HG03460 (cell line): ENCODE results near the gene BZW1.

Experiments
- ATAC-seq: cut with Tn5 transposase; IDR thresholded peaks from one replicate; pipeline ENCODE4 v1.9.1; 2021; ENCODE audit not compliant: unreplicated experiment

The BZW1 gene

DNA sequence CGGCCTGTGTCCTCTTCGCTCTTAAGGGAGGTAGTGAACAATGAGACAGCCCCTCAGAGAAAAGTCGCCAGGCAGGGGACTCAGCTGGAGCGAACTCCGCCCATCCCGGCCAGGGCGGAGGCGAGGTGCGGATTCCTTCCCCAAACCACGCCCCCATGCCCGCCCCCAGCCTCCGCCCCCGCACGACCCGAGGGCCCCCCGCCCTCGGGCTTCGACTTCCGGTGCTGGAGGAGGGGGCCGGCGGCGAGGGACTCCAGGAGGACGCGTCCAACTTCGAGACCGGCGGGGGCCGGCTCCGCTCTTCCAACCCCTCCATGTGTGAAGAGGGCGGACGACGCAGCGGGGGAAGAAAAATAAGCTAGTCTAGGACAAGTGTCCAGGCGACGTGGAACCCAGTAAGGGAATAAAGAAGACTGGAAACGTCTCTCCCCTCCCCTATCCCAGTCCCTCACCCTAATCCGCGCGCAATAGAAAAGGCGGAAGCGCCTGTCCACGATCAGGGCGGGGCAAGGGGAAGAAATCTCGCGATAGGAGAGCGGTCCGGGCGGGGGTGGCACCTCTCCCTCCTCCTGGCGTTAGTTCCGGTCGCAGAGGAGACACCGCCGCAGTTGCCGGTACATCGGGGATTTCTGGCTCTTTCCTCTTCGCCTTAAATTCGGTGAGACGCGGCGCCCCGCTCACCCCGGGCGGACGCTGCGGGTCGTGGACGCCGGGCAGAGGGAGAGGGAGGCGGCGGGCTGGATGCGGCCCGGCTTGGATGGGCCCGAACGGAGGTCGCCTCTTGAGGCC lies at the start of gene BZW1:
BZW1 (plus strand) TSS at position 578 of the 789 bp plus-strand sequence. CDS start 1,308 bp downstream, outside the sequence.
- peak; percentile 75 for ATAC-seq

DNA sequence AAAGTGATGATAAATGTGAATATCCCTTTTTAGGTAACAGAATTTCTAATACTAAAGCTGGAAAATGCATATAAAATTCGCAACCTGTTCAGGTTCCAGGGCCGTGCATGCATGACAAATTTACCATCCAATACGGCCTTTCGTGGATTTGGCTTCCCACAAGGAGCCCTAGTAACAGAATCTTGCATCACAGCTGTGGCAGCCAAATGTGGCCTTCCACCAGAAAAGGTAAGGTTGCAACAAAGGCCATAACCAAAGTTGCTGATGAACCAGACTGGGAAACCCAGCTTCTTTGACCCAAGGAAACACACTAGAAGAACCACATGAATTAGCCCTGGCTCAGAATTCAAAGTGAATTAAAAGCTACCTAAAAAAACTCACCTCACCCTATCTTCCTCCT lies 49.6 kb upstream of the BZW1 start:
- ATAC-seq = no peak

DNA sequence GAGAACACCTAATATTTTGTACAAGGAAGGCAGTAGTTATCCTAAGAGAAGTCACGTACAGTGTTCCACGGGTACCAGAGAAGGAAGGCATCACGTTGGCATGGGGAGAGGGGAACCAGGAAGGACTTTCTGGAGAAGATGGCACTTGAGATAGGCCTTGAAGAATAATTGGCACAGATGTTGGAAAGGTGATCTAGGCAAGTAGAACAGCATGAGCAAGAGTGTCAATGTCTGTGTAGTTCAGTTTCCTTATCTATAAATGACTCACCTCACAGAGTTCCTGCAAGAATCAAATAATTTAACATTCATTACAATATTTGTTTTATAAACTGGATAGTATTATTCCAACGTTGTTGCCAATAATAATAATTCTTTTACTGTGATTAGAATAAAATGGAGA lies 48.3 kb upstream of the BZW1 start:
- ATAC-seq = no peak

DNA sequence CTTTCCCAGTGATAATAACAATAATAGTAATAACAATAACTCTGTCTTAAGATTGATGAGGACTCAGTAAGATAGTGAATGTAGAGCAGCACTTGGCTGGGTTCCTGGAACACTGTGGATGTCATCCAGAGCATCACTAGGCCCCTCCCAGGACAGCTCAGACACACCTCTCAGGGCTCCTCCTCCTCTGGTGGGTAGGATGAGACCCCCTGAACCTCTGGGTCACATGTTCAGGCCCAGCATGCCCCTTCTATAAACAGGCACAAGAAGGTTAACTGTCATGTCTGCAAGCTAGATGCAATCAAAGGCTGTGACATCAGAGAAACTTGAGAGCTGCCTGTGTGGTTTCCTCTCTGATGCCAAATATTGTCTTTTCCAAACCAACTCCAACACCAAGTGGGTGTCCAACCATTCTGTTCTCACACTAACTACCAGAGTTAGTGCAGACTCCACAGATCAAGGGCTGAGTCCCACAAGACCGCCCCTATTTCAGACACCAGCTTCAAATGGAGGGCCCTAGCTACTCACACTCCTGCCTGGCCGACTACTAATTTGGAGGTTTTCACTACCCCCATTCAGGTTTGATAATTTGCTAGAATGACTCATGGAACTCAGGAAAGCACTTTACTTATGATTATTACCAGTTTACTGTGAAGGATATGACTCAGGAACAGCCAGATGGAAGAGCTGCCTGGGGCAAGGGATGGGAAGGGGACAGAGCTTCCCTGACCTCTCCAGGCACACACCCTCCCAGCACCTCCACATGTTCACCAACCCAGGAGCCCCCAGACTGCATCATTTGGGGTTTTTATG lies 46.4 kb upstream of the BZW1 start:
- no peak for ATAC-seq

DNA sequence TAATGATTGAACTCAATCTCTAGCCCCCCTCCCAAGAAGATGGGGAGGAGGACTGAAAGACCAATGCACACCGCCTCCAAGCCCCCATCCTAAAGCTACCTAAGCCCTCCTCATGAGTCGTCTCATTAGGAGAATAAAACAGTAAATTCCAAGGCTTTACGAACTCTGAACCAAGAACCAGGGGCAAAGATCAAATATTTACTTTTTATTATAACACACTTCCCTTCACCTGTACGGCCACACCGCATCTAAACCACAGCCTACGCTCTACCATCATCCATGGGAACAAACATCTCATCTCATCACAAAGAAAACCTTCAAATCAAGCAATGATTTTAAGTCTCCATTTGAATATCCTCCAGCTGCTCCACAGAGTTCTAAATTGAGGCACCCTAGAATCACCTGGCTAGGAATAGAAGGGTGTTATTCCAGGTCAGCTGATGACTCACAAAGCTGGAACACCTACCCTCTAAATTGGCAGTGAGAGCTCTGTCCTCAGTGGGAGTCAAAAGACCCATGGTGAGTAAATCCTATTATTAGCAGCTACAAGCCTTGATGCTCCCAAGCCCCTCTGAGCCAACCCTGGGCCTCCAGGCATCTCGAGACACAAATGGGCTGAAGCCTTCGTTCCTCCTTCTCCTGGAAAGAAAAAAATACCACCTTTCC lies 45.6 kb upstream of the BZW1 start:
- ATAC-seq = no peak

DNA sequence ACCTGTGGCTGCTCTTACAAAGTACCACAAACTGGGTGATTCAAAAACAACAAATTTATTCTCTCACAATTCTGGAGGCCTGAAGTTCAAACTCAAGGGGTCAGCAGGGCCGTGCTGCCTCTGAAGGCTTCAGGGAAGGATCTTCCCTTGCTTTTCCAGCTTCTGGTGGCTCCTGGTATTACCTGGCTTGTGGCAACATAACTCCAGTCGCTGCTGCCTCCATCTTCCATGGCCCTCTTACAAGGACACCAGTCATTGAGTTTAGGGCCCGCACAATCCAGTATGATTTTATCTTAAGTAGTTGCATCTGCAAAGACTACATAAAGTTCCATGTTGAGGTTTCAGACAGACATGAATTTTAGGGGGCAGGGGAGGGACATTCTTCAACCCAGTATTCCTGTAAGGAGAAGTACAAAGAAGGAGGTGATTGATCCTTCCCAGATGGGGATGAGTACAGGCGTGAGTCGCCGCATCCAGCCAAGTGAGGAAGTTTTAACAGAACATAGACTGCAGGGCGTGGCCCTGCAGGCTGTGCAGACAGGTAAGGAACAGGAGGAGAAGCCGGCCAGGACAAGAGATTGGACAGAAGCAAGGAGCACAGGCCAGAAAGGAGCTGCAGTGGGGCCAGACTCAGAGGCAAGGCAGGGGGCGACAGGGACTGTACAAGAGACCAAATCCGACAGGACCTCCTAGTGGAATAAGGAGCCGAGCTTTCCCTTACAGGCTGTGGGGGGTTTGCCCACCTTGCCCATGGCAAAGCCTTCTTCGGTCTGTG lies 44.4 kb upstream of the BZW1 start:
- no peak for ATAC-seq

DNA sequence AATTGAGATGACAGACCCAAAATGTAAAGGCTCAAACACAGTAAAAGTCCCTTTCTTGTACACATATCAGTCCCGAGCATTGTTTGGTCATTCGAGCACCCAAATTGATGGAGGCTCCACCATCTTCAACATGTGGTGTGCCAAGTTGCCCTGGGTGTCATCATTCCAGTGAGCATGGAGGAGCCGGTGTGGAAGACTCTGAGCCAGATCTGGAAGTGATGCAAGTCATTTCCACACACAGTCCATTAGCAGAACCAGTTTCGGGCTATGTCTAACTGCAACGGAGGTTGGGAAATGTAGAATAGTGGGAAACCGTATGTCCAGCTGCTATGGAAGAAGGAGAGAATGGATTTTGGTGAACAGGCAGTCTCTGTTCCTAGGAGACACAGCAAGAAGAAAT lies 40.9 kb upstream of the BZW1 start:
- no peak for ATAC-seq

DNA sequence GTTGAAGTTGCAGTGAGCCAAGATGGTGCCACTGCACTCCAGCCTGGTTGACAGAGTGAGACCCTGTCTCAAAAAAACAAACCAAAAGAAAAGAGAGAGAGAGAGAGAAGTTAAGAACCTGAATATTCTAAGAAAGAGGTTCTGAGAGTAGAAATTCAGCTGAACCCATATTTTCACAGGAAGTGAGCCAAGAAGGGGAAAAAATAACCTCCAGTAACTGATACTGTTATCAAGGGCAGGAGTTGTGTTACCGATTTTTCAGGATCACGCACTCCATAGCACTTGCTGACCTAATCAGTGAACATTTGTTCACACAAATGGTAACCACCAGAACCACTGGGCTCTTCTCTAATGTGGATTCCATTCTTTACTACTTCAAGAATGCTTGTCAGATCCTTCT lies 39.1 kb upstream of the BZW1 start:
- ATAC-seq = no peak

DNA sequence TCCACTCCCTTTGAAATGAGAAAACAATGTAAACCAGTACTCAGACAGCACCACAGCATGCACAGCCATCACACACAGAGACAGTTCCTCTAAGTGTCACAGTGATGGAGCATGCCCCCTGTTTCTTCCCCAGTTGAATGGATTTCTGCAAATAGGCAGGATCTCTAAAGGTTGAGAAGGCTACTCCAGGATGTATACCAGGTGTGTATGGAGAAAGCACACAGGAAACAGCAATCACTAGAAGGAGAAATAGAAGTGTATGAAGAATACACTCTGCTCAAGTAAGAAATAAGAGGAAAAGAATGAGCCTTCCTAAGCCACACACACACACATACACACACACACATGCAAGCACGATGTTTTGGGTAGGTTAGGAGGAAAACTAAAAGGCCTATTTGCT lies 38.6 kb upstream of the BZW1 start:
- ATAC-seq = no peak

DNA sequence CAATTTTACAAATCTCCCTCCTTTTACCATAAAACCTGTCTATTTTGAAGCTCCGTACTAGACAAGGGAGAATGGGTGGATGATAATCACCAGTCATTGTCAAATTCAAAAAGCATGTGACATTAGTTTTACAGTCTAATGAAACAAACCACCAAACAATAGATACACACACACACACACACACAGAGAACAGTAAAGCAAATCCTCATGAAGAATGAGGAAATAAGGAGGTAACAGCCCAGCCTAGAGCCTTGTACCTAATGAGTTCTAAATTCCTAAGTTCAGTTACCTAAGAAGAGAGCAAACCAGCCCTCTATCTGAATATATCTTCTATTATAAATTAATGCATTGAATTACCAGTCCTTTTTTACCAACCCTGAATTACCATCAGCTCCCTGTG lies 36.8 kb upstream of the BZW1 start:
- ATAC-seq = no peak

DNA sequence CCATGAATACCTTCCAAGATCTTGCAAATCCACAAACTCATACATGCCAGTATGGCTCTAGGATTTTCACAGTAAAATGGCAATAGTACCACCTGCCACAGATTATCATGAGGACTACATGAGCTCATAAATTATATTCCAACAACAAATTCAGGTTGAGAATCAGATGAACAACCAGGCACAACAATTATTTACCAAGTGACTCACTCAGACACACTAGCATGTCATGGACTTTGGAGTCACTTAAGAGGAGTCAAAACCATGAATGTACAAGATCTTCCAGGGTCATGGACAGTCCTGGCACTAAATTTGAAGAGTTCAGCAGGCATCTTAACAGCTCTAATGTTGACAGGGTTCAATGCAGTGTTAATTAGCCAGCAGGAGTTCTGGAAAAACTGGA lies 34.4 kb upstream of the BZW1 start:
- ATAC-seq = no peak

DNA sequence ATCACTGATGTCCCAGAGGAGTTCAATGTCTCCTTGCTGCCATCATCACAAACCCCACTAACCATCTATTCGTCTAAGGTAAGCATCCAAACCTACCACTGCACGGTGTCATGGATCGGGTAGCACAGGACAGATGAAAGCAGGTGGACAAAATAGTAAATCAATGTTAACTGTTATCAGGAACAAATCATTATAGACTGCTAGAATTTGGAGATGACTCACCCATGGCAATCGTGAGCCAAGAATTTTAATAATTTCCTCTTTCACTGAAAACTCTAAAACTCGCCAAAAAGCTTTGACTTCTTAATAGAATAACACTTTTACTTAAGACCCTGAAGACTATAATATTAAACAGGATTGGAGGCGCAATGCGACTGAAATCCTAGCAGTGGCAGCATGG lies 33.7 kb upstream of the BZW1 start:
- ATAC-seq = no peak

DNA sequence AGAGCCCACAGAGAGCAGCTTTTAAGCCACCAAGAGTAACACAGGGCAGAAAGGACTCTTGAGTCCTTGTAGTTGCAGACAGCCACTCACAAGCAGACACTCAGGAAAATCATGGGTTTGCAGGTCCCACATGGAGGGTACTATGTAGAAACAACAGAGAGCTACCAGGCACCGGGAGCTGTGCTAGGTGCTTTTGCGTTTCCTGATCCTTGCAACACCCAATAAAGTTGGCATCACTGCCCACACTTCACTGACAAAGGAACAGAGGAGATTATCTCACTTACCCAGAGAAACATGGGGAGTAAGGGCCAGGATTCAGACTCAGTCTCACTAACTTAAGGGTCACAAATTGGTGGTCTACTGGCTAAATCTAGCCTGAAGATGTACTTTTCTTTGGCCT lies 32.5 kb upstream of the BZW1 start:
- ATAC-seq = no peak

DNA sequence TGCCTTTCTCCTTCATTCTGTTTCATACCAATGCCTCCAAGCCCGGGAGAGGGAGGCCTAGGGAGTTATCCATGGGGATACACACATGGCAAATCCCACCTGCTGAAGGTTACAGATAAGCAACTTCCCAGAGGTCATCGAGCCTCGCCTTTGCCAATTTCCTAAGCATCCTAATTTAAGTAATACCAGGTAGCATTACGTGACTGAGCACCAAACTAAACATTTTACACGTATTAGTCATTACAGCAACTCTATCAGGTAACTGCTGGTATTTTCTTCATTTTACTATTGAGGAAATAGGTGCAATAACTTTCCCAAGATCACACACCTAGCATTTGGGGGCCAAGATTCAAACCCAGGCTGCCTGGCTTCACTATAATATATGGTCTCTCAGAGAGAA lies 30.1 kb upstream of the BZW1 start:
- no peak for ATAC-seq

DNA sequence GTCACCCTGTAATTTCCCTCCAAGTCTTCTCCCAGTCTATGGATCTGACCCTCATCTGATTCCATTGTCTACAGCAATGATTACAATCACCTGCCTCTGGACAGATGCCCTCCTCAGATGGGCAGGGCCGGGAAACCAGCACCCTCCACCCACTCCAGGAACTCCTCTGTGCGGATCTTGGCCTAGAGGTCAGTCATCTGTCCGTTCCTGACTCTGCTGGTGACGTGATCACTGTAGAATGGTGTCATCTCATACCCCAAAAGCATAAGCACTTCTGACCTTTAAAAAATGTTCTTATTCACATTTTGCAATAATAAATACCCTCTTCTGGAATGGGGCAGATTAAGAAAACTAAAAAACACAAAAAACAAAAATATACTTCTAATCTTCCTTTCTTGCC lies 29.5 kb upstream of the BZW1 start:
- ATAC-seq = no peak

DNA sequence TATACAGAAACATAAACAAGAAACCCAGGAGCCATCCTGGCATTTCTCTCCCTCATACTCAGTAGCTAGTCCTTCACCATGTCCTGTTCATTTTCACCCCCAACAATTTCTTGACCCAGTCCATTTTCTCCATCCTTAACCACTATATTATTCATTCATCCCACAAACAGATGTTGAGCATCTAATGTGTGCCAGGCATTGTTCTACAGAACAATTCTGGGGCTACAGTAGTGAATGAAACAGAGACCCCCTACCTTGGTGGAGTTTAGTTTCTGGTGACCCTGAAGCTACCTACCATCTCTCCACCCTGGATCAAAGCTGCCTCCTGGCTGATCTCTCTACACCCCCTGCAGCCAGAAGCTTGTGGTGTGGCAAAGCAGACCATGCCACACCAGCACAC lies 27.5 kb upstream of the BZW1 start:
- no peak for ATAC-seq

DNA sequence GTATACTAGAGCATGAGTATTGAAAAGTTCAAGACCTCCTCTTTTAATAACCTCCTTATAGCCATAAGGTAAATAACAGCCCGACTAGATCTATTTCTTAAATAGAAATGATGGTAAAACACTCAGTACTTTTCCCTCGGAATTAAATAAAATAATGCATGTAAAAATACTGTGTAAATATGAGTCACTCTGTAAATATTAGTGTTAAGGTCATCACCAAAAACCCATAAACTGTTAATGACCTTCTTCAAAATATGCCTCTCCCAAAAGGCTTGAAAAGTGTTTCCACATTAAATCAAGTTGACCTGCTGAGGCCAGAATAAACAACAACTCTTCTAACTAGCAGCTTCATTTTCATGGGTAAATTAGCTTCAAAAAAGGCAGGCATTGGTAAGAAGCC lies 25.3 kb upstream of the BZW1 start:
- no peak for ATAC-seq

DNA sequence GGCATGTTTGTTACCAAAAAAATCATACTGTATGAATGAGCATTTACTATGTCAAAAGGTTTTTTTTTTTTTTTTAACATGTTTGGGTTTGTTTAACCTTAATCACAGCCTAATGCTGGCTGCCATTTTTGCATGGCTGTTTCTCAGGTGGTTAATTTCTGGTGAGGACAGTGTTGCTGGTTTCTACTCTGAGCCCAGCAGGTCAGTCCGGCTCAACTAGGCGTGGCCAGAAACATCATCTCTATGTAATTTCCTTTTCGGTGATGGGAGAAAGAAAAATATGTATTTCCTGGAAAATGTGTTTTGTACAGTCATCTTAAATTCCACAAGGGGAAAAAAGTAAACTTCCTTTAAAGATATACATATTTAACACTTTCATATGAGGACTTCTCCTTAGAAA lies 24.9 kb upstream of the BZW1 start:
- no peak for ATAC-seq

DNA sequence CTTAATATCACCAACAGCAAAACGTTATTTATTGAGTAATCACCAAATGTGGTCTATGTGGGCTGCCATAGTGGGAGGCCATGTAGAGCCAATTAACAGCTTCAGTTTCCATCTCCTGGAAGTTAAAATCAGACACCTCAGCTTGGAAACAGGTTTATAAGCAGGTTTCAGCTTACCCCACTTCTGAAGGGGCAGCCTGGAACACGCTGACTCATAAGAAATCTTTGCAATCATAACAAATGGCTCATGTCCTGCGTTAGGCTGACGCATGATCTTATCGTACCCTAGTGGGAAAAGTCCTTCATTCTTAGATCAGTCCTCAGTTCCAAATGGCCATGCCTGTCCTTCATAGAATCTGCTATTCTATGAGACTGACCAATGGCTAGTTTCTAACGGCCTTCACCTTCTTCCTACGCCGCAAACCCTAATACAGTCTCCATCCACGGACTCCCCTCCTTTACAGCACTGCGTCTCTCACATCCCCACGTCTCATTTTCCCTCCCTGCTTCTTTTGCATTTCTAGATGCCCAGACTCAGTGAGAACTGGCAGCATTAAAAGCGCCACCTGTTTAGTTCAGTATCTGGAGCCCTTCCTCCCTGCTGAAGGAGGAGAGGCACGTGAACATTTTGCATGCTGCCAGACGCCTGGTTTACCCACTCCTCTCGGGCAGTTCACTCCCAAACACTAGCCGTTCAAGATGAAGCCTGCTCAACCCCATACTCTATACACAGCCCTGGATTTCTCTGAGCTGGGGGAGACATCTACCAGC lies 24.2 kb upstream of the BZW1 start:
- no peak for ATAC-seq

DNA sequence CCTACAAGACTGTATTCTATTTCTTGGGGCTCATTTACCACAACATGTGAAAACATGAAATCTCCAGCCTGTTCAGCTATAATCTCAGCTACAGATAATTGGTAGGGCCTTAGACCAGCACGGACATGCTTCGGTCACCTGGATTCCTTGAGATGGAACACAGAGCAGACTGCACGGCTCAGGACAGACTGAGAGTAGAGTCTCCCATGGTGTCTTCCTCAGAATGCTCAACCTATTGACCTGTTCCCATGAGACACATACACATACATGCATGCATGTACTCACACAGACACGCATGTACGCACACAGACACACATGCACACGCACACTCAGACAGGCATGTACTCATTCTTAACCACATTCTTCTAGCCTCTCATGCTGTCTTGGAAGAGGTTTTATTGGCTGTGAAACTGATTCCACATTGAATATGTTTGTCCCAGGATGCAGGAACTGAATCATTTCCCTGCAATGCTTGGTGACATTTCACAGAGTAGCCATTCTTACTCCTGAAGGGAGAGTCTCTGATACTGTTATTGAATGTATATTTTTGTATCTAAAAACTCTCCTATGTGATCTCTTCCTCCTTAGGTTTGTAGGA lies 23.5 kb upstream of the BZW1 start:
- no peak for ATAC-seq
